Tibial nerve (tissue), 4 donors: ENCODE results near the gene PAPLN.

Source experiments
- EP300 ChIP-seq, 2 donors: sonication (generic); formaldehyde crosslinking; IDR thresholded peaks; one replicate each; pipeline ENCODE4 v1.6.1; 2017; ENCODE audit warnings: antibody characterized with exemption in 2 of 2, mild to moderate bottlenecking in 1 of 2
- TF ChIP-seq, protein P1 (sequence below), 5 experiments: fragments of 200-600 bp in 3 of 5; fragments of 450-650 bp in 2 of 5; sonication (generic) in 3 of 5; IDR thresholded peaks; one replicate each; pipeline ENCODE4 v1.5.1; 2016 to 2019; ENCODE audit warnings: antibody characterized with exemption in 5 of 5, mild to moderate bottlenecking in 3 of 5, moderate library complexity in 2 of 5

GRCh38 chr14:73323896-73324399 lies 86.6 kb downstream of the PAPLN start:
- TF ChIP-seq, protein P1, sequence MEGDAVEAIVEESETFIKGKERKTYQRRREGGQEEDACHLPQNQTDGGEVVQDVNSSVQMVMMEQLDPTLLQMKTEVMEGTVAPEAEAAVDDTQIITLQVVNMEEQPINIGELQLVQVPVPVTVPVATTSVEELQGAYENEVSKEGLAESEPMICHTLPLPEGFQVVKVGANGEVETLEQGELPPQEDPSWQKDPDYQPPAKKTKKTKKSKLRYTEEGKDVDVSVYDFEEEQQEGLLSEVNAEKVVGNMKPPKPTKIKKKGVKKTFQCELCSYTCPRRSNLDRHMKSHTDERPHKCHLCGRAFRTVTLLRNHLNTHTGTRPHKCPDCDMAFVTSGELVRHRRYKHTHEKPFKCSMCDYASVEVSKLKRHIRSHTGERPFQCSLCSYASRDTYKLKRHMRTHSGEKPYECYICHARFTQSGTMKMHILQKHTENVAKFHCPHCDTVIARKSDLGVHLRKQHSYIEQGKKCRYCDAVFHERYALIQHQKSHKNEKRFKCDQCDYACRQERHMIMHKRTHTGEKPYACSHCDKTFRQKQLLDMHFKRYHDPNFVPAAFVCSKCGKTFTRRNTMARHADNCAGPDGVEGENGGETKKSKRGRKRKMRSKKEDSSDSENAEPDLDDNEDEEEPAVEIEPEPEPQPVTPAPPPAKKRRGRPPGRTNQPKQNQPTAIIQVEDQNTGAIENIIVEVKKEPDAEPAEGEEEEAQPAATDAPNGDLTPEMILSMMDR (IDR thresholded peaks at IDR 0.05) = no peak
- no peak for TF ChIP-seq EP300 (IDR thresholded peaks at IDR 0.05)
